Mesenchymal stem cell (in vitro differentiated cells and primary cell): ENCODE measurements around the gene COL27A1.

Experiments used
- DNase-seq: peaks from one replicate; pipeline ENCODE4 v3.0.0-alpha.2; 2013
- H2AFZ ChIP-seq: one replicate; pipeline ENCODE4 v1.6.1; 2013; ENCODE audit warnings: low read depth, mild to moderate bottlenecking, control low read depth, inconsistent platforms, low read length, moderate library complexity
- H2AK5ac ChIP-seq: 2 replicates; pipeline ENCODE4 v1.6.1; 2013; ENCODE audit warnings: low read length, moderate library complexity, mild to moderate bottlenecking, inconsistent platforms; ENCODE audit not compliant: severe bottlenecking
- H2BK120ac ChIP-seq: one replicate; pipeline ENCODE4 v1.6.1; 2013; ENCODE audit warnings: low read depth, mild to moderate bottlenecking, inconsistent platforms, low read length, moderate library complexity
- H2BK12ac ChIP-seq, 2 experiments: one replicate each; pipeline ENCODE4 v1.6.1; 2013; ENCODE audit warnings: inconsistent platforms in 2 of 2, low read length in 2 of 2, mild to moderate bottlenecking in 2 of 2, moderate library complexity in 2 of 2, control low read depth in 1 of 2
- H2BK15ac ChIP-seq: one replicate; pipeline ENCODE4 v1.6.1; 2013; ENCODE audit warnings: mild to moderate bottlenecking, low read depth, inconsistent platforms; ENCODE audit not compliant: poor library complexity, severe bottlenecking
- H2BK5ac ChIP-seq: 2 replicates; pipeline ENCODE4 v1.6.1; 2013; ENCODE audit warnings: low read depth, mild to moderate bottlenecking, low read length, control low read depth, inconsistent platforms; ENCODE audit not compliant: poor library complexity, severe bottlenecking
- H3K14ac ChIP-seq, 2 experiments: one replicate each; pipeline ENCODE4 v1.6.1; 2013; ENCODE audit warnings: inconsistent platforms in 2 of 2, low read length in 2 of 2, control low read depth in 1 of 2, mild to moderate bottlenecking in 1 of 2, moderate library complexity in 1 of 2
- H3K18ac ChIP-seq, 2 experiments: one replicate each; pipeline ENCODE4 v1.6.1; 2013; ENCODE audit warnings: inconsistent platforms in 2 of 2, low read length in 2 of 2, control low read depth in 1 of 2, low read depth in 1 of 2, mild to moderate bottlenecking in 1 of 2
- H3K23ac ChIP-seq, 2 experiments: one replicate each; pipeline ENCODE4 v1.6.1; 2013; ENCODE audit warnings: inconsistent platforms in 2 of 2, low read length in 2 of 2, mild to moderate bottlenecking in 2 of 2, moderate library complexity in 2 of 2, control low read depth in 1 of 2
- H3K27ac ChIP-seq: 2 replicates; pipeline ENCODE4 v1.5.1; 2013; ENCODE audit warnings: mild to moderate bottlenecking, moderate library complexity, low read length, control low read depth, inconsistent platforms; ENCODE audit not compliant: poor library complexity, severe bottlenecking
- H3K27me3 ChIP-seq, 2 experiments: 2 replicates each; pipeline versions ENCODE4 v1.6.1 to v1.7.0; 2013; ENCODE audit warnings: low read length in 2 of 2, mild to moderate bottlenecking in 2 of 2, moderate library complexity in 2 of 2, control low read depth in 1 of 2, inconsistent platforms in 1 of 2; ENCODE audit not compliant: control insufficient read depth in 1 of 2, insufficient read depth in 1 of 2
- H3K36me3 ChIP-seq, 2 experiments: 2 replicates each; pipeline versions ENCODE4 v1.6.1 to v1.7.0; 2013; ENCODE audit warnings: low read length in 2 of 2, control low read depth in 1 of 2, inconsistent platforms in 1 of 2, low read depth in 1 of 2, mild to moderate bottlenecking in 1 of 2; ENCODE audit not compliant: insufficient read depth in 2 of 2, control insufficient read depth in 1 of 2
- H3K4ac ChIP-seq, 2 experiments: one replicate each; pipeline ENCODE4 v1.6.1; 2013; ENCODE audit warnings: inconsistent platforms in 2 of 2, low read length in 2 of 2, mild to moderate bottlenecking in 2 of 2, moderate library complexity in 2 of 2, control low read depth in 1 of 2, low read depth in 1 of 2
- H3K4me1 ChIP-seq: 2 replicates; pipeline ENCODE4 v1.6.1; 2013; ENCODE audit warnings: low read depth, low read length, control low read depth; ENCODE audit not compliant: control insufficient read depth, insufficient read depth
- H3K4me2 ChIP-seq: 2 replicates; pipeline ENCODE4 v1.6.1; 2013; ENCODE audit warnings: low read length, mild to moderate bottlenecking, inconsistent platforms; ENCODE audit not compliant: poor library complexity, severe bottlenecking
- H3K4me3 ChIP-seq, 2 experiments: 2 replicates each; pipeline versions ENCODE4 v1.5.1 to v1.7.0; 2013; ENCODE audit warnings: low read length in 2 of 2, mild to moderate bottlenecking in 2 of 2, control low read depth in 1 of 2, low read depth in 1 of 2; ENCODE audit not compliant: insufficient read depth in 1 of 2
- H3K79me1 ChIP-seq: replicated peaks from 2 replicates; pipeline ENCODE4 v1.6.1; 2013; ENCODE audit warnings: mild to moderate bottlenecking, control low read depth, low read length, inconsistent platforms; ENCODE audit not compliant: poor library complexity, severe bottlenecking
- H3K9ac ChIP-seq: 2 replicates; pipeline ENCODE4 v1.7.0; 2013; ENCODE audit warnings: mild to moderate bottlenecking, low read length, moderate library complexity
- H3K9me3 ChIP-seq: 2 replicates; pipeline ENCODE4 v1.7.0; 2013; ENCODE audit warnings: mild to moderate bottlenecking, low read length; ENCODE audit not compliant: control insufficient read depth
- H4K8ac ChIP-seq: one replicate; pipeline ENCODE4 v1.6.1; 2013; ENCODE audit warnings: inconsistent platforms, mild to moderate bottlenecking, low read length, moderate library complexity
- H4K91ac ChIP-seq: one replicate; pipeline ENCODE4 v1.6.1; 2013; ENCODE audit warnings: mild to moderate bottlenecking, low read length, inconsistent platforms
- WGBS: methylation state at CpG from one replicate; pipeline ENCODE4 v1.1.7; 2013; ENCODE audit warnings: mixed read lengths; 5-methylcytosine and 5-hydroxymethylcytosine counted together

The COL27A1 gene

DNA sequence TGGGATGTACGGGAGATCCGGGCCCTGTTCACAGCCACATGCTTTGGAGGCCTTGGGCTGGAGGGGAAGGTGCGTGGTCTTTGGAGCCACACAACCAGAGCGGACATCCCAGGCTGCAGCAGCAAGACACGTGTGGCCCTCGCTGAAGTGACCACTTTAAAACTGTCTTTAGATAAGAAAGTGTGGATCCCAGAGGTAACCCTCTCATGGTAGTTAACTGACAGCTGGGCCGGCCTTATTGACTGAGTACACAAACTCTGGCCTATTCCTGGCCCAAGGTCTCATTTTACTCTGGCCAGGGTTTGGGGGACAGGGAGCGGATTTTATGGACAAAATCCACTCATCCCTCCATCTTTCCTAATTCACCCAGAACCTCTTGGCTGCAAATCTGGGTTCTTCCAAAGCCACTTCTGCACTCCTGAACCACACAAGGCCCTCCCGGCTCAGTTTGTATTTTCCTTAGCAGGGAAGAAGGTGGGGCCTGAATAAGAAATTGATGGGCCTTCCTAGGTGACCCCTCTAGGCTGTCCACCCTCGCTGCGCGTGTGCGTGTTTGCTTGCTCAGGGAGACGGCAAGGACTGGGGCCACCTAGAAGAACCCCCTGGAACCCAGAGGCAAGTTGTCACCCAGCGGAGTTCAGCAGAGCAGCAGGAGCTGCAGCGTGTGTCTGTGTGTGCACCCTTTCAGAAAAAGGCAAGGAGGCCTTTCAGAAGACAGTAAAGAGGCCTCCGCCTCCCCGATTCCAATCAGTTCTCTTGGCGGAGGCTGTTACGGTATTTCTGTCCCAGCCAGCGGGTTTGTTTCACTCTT lies 94.3 kb downstream of the COL27A1 start:
- Histone ChIP-seq H2BK5ac (no peak overlapping the region), H3K27me3 (peaks cover 0 to 6% of the 10 kb centered on the region in 2 experiments), H2BK12ac (no peak overlapping the region), H3K4me3 (peak overlapping the region in 1 of 2 experiments; percentile 61), H2AFZ (no peak overlapping the region), H3K9me3 (no peaks in the 10 kb centered on the region), H2BK15ac (no peak overlapping the region), H3K18ac (no peak overlapping the region), H3K4me2 (no peak overlapping the region), H3K79me1 (no peaks in the 10 kb centered on the region), H3K4me1 (no peaks in the 10 kb centered on the region), H4K8ac (no peak overlapping the region), H2BK120ac (no peak overlapping the region), H3K27ac (no peak overlapping the region), H3K14ac (no peak overlapping the region), H3K4ac (no peak overlapping the region), H3K36me3 (peaks cover 0 to 60% of the 10 kb centered on the region in 2 experiments), H3K9ac (peak overlapping the region; percentile 67), H3K23ac (no peak overlapping the region), H4K91ac (no peak overlapping the region), H2AK5ac (no peak overlapping the region)
- DNase-seq = no peak
- 97% methylated on average over 21 of the region's 21 CpGs for WGBS

GRCh38 chr9:114250235-114250568 lies 94.9 kb downstream of the COL27A1 start:
- 94% methylated on average over 13 of the region's 13 CpGs for WGBS

DNA sequence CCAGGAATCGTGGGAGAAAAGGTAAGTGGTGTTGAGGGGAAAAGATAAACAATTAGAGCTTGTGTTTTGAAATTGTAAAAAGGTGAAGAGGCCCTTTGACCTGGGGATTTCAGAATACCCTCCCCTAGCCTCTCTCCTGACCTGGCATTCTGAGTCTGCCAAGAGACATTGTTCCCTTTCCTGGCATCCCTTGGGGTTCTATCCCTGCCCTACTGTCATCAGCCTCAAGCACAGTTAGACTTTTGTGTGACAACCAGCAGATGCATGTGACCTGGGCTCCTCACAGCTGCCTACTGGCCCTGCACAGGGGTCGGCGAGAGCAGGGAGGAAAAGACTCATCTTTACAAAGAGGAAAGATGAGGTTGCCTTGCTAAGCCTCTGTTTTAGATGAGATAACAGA lies 95.3 kb downstream of the COL27A1 start:
- H2BK12ac ChIP-seq = no peak overlapping the region
- H3K4ac ChIP-seq = no peak overlapping the region
- H2BK5ac ChIP-seq = no peak overlapping the region
- H2AK5ac ChIP-seq = no peak overlapping the region
- H3K14ac ChIP-seq = no peak overlapping the region
- no peak overlapping the region for H3K4me2 ChIP-seq
- H3K4me3 ChIP-seq = peak overlapping the region in 1 of 2 experiments; percentile 61
- H3K9me3 ChIP-seq = no peaks in the 10 kb centered on the region
- DNase-seq = no peak
- no peak overlapping the region for H2BK15ac ChIP-seq
- no peak overlapping the region for H2BK120ac ChIP-seq
- H3K36me3 ChIP-seq = peaks cover 0 to 63% of the 10 kb centered on the region in 2 experiments
- H3K27ac ChIP-seq = no peak overlapping the region
- peaks cover 0 to 6% of the 10 kb centered on the region in 2 experiments for H3K27me3 ChIP-seq
- H3K4me1 ChIP-seq = no peaks in the 10 kb centered on the region
- H3K18ac ChIP-seq = no peak overlapping the region
- H4K91ac ChIP-seq = no peak overlapping the region
- H3K9ac ChIP-seq = peak overlapping the region; percentile 67
- H3K79me1 ChIP-seq = no peaks in the 10 kb centered on the region
- no peak overlapping the region for H3K23ac ChIP-seq
- no peak overlapping the region for H2AFZ ChIP-seq
- WGBS = 82% methylated on average over 3 of the region's 3 CpGs
- no peak overlapping the region for H4K8ac ChIP-seq

More at GRCh38 chr9:114250235-114250568, 94.9 kb downstream of the COL27A1 start:
- no peak overlapping the region for H4K91ac ChIP-seq
- no peak overlapping the region for H3K23ac ChIP-seq
- H2BK5ac ChIP-seq = no peak overlapping the region
- no peaks in the 10 kb centered on the region for H3K4me1 ChIP-seq
- peak overlapping the region; percentile 56 for H4K8ac ChIP-seq
- DNase-seq = no peak
- no peak overlapping the region for H3K27ac ChIP-seq
- peak overlapping the region; percentile 67 for H3K9ac ChIP-seq
- no peak overlapping the region for H3K14ac ChIP-seq
- no peak overlapping the region for H3K18ac ChIP-seq
- no peak overlapping the region for H3K4ac ChIP-seq
- no peak overlapping the region for H2BK15ac ChIP-seq
- no peak overlapping the region for H2AK5ac ChIP-seq
- H3K27me3 ChIP-seq = peaks cover 0 to 6% of the 10 kb centered on the region in 2 experiments
- H3K9me3 ChIP-seq = no peaks in the 10 kb centered on the region
- no peak overlapping the region for H2BK120ac ChIP-seq
- no peak overlapping the region for H2BK12ac ChIP-seq
- no peak overlapping the region for H2AFZ ChIP-seq
- peak overlapping the region in 1 of 2 experiments; percentile 61 for H3K4me3 ChIP-seq
- H3K36me3 ChIP-seq = peaks cover 0 to 62% of the 10 kb centered on the region in 2 experiments
- H3K4me2 ChIP-seq = no peak overlapping the region
- no peaks in the 10 kb centered on the region for H3K79me1 ChIP-seq

- H3K27ac ChIP-seq = no peak overlapping the region
- H2BK15ac ChIP-seq = no peak overlapping the region
- H3K18ac ChIP-seq = no peak overlapping the region
- no peak overlapping the region for H3K14ac ChIP-seq
- no peak overlapping the region for H3K4me2 ChIP-seq
- no peak for DNase-seq
- peak overlapping the region in 1 of 2 experiments; percentile 18 for H2BK12ac ChIP-seq
- H3K36me3 ChIP-seq = peaks cover 0 to 68% of the 10 kb centered on the region in 2 experiments
- 95% methylated on average over 6 of the region's 6 CpGs for WGBS
- H3K9ac ChIP-seq = no peak overlapping the region
- no peak overlapping the region for H3K4me3 ChIP-seq
- no peak overlapping the region for H4K8ac ChIP-seq
- no peak overlapping the region for H2BK120ac ChIP-seq
- H3K4ac ChIP-seq = no peak overlapping the region
- H3K4me1 ChIP-seq = no peaks in the 10 kb centered on the region
- no peak overlapping the region for H2BK5ac ChIP-seq
- H2AFZ ChIP-seq = no peak overlapping the region
- peaks cover 0 to 6% of the 10 kb centered on the region in 2 experiments for H3K27me3 ChIP-seq
- H4K91ac ChIP-seq = peak overlapping the region; percentile 4
- H3K23ac ChIP-seq = no peak overlapping the region
- H3K79me1 ChIP-seq = no peaks in the 10 kb centered on the region
- H3K9me3 ChIP-seq = no peaks in the 10 kb centered on the region
- H2AK5ac ChIP-seq = no peak overlapping the region
These were observed 97.1 kb downstream of the COL27A1 start for GRCh38 chr9:114252394-114252793.
